Keratinocyte (primary cell): ENCODE results near the gene EGFR.

ENCODE experiments used
- EZH2 ChIP-seq: IDR thresholded peaks from one replicate; pipeline ENCODE4 v1.6.1; 2012; ENCODE audit warnings: inconsistent platforms, mild to moderate bottlenecking, low read length, moderate library complexity
- TF ChIP-seq, protein P1 (sequence below), 3 experiments: IDR thresholded peaks in 1 of 3; conservative IDR thresholded peaks in 1 of 3; optimal IDR thresholded peaks in 1 of 3; 2 replicates in 2 of 3; 3 replicates in 1 of 3; pipeline versions ENCODE3 to v1.5.1; 2011; ENCODE audit warnings: low read length in 3 of 3, mild to moderate bottlenecking in 3 of 3, moderate library complexity in 2 of 3, control low read depth in 1 of 3, inconsistent platforms in 1 of 3; ENCODE audit not compliant: insufficient read depth in 2 of 3; ENCODE audit errors: extremely low read depth in 1 of 3

DNA sequence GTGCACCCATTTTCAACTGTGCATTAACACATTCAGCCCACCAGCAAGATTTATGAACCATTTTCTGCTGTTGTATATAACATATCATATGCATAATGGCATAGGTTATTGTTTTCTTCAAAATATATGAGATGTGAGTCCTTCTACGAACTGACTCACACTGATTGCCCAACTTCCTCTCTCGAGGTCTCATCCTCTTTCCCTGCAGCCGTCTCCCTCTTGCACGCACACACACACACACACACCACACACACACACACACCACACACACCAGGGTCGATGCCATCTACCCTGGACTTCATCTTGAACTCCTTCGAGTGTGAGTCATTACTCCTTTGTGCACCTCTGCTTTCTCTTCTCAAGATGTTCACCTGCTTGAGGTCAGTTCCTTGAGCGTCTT lies 36.7 kb downstream of the EGFR start:
- TF ChIP-seq, protein P1, sequence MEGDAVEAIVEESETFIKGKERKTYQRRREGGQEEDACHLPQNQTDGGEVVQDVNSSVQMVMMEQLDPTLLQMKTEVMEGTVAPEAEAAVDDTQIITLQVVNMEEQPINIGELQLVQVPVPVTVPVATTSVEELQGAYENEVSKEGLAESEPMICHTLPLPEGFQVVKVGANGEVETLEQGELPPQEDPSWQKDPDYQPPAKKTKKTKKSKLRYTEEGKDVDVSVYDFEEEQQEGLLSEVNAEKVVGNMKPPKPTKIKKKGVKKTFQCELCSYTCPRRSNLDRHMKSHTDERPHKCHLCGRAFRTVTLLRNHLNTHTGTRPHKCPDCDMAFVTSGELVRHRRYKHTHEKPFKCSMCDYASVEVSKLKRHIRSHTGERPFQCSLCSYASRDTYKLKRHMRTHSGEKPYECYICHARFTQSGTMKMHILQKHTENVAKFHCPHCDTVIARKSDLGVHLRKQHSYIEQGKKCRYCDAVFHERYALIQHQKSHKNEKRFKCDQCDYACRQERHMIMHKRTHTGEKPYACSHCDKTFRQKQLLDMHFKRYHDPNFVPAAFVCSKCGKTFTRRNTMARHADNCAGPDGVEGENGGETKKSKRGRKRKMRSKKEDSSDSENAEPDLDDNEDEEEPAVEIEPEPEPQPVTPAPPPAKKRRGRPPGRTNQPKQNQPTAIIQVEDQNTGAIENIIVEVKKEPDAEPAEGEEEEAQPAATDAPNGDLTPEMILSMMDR (optimal IDR thresholded peaks at IDR 0.05 in 1 of 3, IDR thresholded peaks at IDR 0.05 in 1 of 3, conservative IDR thresholded peaks at IDR 0.05 in 1 of 3; ENCODE audit: extremely low read depth in 1 of 3, insufficient read depth in 2 of 3, low read length in 3 of 3), result no peak
- no peak for TF ChIP-seq EZH2
